NCI-H1930 (cell line): ENCODE measurements around the gene RRAGC.
"Not testable (repeated sequence)": the region's sequence is repeated elsewhere in the genome, so short reads cannot be mapped to it uniquely, and the experiment has no call there.

ENCODE experiments used
- DNase-seq, 2 experiments: peaks; one replicate each; lab custom pipeline; 2025; lab: John Stamatoyannopoulos, UW

Gene RRAGC

GRCh38 chr1:38817267-38818174 is 42.1 kb downstream of the RRAGC start:
- no peak for DNase-seq

DNA sequence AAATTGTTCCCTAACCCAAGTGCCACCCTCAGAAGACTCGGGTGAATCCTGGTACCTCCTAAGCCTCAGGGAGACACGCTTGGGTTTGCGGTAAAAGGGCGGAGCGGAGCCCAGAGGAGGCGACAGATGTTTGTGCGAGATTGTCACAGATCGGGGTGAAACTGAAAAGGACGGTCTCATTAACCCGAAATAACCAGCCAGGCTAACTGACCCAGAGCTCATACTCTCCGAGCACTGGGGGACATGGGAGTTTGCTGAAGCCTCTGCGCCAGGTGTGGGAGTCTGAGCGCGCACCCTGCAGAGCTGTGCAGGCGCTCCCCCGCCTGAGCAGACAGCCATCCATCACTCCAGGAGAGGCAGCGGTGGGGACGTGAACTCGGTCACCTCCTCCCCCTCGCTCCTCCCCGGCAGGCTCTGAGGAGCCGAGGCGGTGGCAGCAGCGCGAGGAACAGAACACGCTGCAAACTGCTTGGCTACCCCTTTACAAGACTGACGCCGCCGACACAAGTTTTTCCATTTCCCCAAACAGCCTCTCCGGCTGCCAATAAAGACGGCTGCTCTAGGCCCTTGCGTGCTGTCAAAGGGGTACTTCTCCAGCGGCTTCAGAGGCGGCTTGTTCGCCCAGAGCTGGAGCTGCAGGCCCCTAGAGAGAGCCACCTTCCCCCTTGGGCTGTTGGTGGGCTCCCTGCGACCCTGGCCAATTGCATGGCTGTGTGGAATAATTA is 43.5 kb downstream of the RRAGC start:
- DNase-seq = no peak

DNA sequence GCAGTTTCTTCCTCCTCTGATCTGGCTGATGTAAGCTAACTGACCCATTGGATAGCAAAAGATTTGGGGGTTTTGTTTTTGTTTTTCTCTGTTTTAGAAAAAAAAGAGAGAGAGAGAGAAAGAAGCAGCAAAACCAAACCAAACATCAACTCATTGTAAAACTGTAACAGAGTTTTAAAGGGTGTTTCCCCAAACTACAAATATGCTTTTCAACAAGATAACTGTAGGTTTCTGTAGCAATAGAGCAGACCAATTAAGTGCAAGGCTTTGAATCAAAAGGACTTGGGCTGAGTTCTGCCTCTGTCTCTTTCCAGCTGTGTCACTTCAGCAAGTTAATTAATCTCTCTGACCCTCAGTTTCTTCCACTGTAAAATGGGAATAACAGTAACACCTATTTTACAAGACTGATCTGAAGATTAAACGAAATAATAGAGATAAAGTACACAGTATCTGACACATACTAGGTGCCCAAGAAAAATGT is 44.5 kb downstream of the RRAGC start:
- no peak for DNase-seq

- DNase-seq = no peak
These were observed 45.1 kb downstream of the RRAGC start for GRCh38 chr1:38814444-38814983.

- DNase-seq = no peak
These were observed 46.6 kb downstream of the RRAGC start for GRCh38 chr1:38812981-38813380.

DNA sequence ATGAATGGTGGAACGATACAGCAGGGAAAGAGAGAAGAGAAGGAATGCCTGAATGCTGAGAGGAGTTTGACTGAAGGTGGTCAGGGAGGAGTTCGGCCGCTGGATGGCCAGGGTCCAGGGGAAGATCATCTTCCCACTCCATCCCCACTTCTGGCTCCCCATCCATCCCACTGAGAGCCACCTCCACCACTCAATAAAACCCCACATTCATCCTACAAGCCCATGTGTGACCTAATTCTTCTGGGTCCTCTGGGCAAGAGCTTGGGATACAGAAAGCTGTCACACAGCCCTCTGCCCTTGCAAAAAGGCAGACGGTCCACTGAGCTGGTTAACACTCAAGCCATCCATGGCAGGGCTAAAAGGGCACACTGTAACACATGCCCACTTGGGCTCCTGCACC is 48.1 kb downstream of the RRAGC start:
- DNase-seq = not testable (repeated sequence)

DNA sequence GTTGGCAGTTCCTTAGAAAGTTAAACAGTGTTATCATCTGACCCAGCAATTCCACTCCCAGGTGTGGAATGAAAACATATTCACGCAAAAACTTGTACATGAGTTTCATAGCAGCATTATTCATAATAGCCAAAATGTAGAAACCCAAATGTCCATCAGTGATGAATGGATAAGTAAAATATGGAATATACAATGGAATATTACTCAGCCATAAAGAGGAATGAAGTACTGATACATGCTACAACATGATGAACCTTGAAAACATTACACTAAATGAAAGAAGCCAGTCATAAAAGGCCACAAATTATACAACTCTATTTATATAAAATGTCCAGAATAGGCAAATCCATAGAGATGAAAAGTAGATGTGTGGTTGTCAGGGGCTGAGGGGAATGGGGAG is 53.5 kb downstream of the RRAGC start:
- DNase-seq = no peak

GRCh38 chr1:38805036-38805435 is 54.5 kb downstream of the RRAGC start:
- DNase-seq = no peak

DNA sequence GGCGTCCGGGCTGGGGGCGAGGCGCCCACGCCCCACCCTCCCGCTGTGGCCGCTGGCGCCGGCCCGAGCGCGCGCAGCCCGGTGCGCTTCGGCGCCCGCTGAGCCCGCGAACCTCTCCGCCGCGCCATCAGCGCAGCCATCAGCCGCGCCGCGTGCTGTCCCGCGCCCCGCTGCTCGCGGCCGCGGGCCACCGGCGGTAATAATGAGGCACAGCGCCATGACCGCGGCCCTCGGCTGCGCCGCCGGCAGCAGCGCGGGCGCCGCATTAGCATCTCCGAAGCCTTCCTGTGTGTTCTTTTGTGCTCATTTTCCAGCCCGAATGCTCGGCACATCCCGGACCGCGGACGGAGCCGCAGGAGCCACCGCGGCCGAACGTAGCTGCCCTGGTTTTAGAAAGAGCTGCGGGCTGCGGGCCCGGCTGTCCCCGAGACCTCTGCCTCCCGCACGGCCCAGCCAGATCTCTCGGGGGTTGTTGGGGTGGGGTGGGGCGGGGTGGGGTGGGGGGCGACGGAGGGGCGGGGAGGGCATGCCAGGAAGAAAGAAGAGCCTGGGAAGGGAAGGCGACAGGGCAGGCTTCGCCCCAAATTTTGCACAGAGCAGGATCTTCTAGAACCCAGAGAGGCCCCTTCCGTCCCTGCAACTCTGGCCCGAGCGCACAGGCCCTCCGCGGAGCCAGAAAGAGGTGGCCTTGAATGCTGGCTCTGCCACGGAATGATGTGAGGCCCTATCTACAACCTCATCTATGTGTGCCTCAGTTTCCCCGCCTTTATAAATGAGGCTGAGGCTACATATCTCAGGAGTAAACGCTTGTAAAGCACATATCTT is 55.3 kb downstream of the RRAGC start:
- DNase-seq = no peak

DNA sequence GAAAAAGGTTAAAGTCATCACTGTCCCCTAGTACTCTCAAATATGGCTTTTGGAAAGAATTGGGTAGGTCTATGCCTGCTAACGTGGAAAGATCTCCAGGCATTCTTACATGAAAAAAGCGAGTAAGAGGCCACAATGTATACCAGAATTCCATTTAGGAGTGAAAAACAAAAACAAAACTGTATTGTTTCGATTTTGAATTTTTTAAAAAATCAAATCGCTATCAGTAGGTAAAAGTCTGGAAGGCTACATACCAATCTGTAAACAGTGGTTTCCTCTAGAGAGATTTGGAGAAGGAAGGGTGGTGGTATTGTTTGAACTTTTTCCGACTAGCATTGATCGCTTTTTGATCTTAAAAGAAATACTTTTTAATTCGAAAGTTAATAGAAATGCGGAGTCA is 55.9 kb downstream of the RRAGC start:
- no peak for DNase-seq

GRCh38 chr1:38800720-38801671 is 58.6 kb downstream of the RRAGC start:
- no peak for DNase-seq

DNA sequence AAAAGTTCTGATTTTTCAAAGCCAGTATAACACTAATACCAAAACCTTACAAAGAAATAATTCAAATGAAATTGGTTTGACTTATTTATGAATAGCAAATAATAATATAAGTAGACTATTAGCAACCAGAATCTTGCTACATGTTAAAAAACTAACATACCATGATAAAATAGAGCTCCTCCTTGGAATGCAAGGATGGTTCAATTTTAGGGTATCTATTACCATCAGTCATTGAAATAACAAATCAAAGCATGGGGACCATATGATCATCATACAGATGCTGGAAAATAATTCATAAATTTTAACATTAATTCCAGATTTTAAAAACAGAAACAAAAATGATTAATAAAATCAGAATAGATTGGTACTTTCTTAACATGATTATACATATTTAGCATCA is 66.3 kb downstream of the RRAGC start:
- DNase-seq = no peak

- no peak for DNase-seq
These were observed 67.7 kb downstream of the RRAGC start for GRCh38 chr1:38791892-38792291.

DNA sequence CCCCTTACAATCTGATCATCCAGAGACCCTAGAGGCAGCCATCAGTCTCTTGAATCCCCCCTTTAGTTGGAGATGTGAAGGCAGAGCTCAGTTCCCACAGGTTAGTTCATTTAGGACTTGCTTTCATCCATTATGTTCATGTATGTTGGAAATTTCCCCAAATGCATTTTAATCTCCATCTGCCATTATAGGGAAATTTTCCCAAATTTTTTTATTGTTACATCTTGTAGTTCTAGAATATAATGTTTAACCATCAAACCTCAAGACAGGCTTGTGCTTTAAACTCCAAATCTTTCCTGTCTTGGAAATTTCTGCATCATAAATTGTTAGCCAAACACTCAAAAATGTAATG is 68.4 kb downstream of the RRAGC start:
- no peak for DNase-seq

GRCh38 chr1:38790422-38791163 is 69.0 kb downstream of the RRAGC start:
- no peak for DNase-seq

DNA sequence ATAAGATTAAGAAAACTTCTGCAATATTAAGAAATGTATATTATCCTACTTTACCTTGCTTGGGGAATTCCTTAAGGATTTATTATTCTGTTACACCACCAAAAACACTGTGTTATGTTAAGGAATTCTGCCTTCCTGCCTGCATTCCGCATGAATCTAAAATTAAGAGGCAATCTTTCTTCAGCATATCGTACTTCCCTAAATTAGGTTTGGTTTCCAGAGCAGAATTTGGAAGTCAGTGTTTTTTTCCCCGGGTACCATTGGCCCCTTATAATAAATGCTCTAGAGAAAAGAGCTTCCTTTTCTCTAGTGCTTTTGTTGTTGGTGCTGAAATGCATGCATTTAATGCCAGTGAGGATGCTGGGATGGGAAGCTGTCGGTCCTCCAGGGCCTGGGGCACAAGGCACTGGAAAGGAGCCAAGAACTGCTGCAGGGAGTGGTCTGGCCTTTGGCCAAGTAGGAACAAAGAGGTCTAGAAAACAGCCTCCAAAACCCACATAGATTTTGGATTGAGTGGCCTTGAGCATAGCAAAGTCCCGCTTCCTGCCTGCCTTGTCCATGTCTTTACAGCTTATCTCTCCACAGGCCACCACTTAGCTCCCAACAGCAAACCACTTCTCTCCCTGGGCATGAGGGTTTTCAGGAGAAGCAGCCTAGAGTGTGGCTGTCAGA is 69.9 kb downstream of the RRAGC start:
- DNase-seq = no peak

- DNase-seq = no peak
These were observed 70.9 kb downstream of the RRAGC start for GRCh38 chr1:38788341-38789336.
